Panc1 (cell line): Measurements from ENCODE around the gene NUMB. TPM values are rescaled to one million over a fixed set of nuclear protein-coding genes. Genes with fewer than 3 reads are reported as not detected.

ENCODE experiments used
- ATAC-seq: fragments of 200-7000 bp; cut with Tn5 transposase; 2 replicates; pipeline ENCODE4 v1.9.1; 2020; ENCODE audit warnings: mild to moderate bottlenecking, moderate library complexity
- BruUV-seq: library from RNA; stranded (reverse); fragments of 400-500 nt; replicated peaks from 2 replicates; lab custom pipeline; 2021; lab: Mats Ljungman, UMichigan
- CTCF ChIA-PET: fragments of 300-600 bp; sonication (Branson Sonifier 250); formaldehyde crosslinking; loops from one replicate; lab custom pipeline; 2022; ENCODE audit warnings: antibody characterized with exemption; lab: Charles Lee
- POLR2A ChIA-PET: fragments of 300-600 bp; sonication (Branson Sonifier 250); formaldehyde crosslinking; loops from one replicate; lab custom pipeline; 2022; ENCODE audit warnings: antibody characterized with exemption; lab: Charles Lee
- DNase-seq: peaks from one replicate; pipeline ENCODE4 v3.0.0-alpha.2; 2010; ENCODE audit warnings: low read depth, low spot score
- H3K27ac ChIP-seq: 2 replicates; pipeline ENCODE4 v1.5.1; 2011; ENCODE audit warnings: mild to moderate bottlenecking, low read length, inconsistent platforms
- H3K27me3 ChIP-seq: fragments of 200-500 bp; sonication (Bioruptor generic); 2 replicates; pipeline ENCODE4 v1.6.0; 2014; ENCODE audit warnings: low read length, inconsistent platforms; ENCODE audit not compliant: control insufficient read depth, insufficient read depth
- H3K36me3 ChIP-seq: fragments of 200-500 bp; sonication (Bioruptor generic); 2 replicates; pipeline ENCODE4 v1.5.1; 2014; ENCODE audit warnings: inconsistent platforms, mild to moderate bottlenecking, low read length, moderate library complexity; ENCODE audit not compliant: control insufficient read depth, insufficient read depth
- H3K4me1 ChIP-seq: 2 replicates; pipeline ENCODE4 v1.5.1; 2011; ENCODE audit warnings: inconsistent platforms, mild to moderate bottlenecking, low read length, moderate library complexity; ENCODE audit not compliant: control insufficient read depth, insufficient read depth
- H3K4me3 ChIP-seq, 2 experiments: 2 replicates each; pipeline ENCODE4 v1.5.1; 2011 to 2012; ENCODE audit warnings: low read depth in 2 of 2, low read length in 2 of 2, mild to moderate bottlenecking in 2 of 2, inconsistent platforms in 1 of 2, moderate library complexity in 1 of 2
- H3K9me3 ChIP-seq: fragments of 200-500 bp; sonication (Bioruptor generic); 2 replicates; pipeline ENCODE4 v1.5.1; 2014; ENCODE audit warnings: low read depth, mild to moderate bottlenecking, inconsistent platforms, low read length, moderate library complexity; ENCODE audit not compliant: control insufficient read depth, insufficient read depth
- CTCF ChIP-seq: fragments of 450-650 bp; IDR thresholded peaks from 2 replicates; pipeline ENCODE4 v1.5.1; 2017; ENCODE audit warnings: mild to moderate bottlenecking
- POLR2AphosphoS5 ChIP-seq: IDR thresholded peaks from 2 replicates; pipeline ENCODE4 v1.6.1; 2012; ENCODE audit warnings: mild to moderate bottlenecking, low read depth, low read length, moderate library complexity
- REST ChIP-seq, 2 experiments: IDR thresholded peaks; 2 replicates each; pipeline ENCODE4 v1.6.1; 2011 to 2012; ENCODE audit warnings: low read depth in 2 of 2, control low read depth in 1 of 2, low read length in 1 of 2, mild to moderate bottlenecking in 1 of 2, moderate library complexity in 1 of 2; ENCODE audit not compliant: insufficient read depth in 1 of 2
- SIN3A ChIP-seq: IDR thresholded peaks from 2 replicates; pipeline ENCODE4 v1.6.1; 2012; ENCODE audit warnings: low read depth, mild to moderate bottlenecking, low read length, moderate library complexity, borderline replicate concordance; ENCODE audit not compliant: insufficient read depth
- TCF7L2 ChIP-seq: IDR thresholded peaks from 2 replicates; pipeline ENCODE4 v1.6.1; 2011; ENCODE audit warnings: mild to moderate bottlenecking, low read depth, low read length, inconsistent platforms
- in situ Hi-C: cut with HindIII; loops from 2 replicates; pipeline ENCODE4 v1.10.0; 2016; ENCODE audit warnings: low sequenced_read_pairs, low pct_unique_long_range_greater_than_20kb
- intact Hi-C: fragments of 100-400 bp; cut with micrococcal nuclease; formaldehyde crosslinking; loops from one replicate; pipeline ENCODE4 v1.10.0; 2022; ENCODE audit not compliant: unreplicated experiment
- total RNA-seq: library from RNA; stranded (reverse); gene quantifications from one replicate; pipeline ENCODE4 v1.2.1, GENCODE V29; 2021; ENCODE audit not compliant: unreplicated experiment

The NUMB gene
- total RNA-seq, 1 experiment from 2014 or later = 51.5 TPM

- Histone ChIP-seq H3K27ac (no peak overlapping the region), H3K36me3 (no peaks in the 10 kb centered on the region; the same call in 1 of the 2 replicates), H3K4me1 (no peaks in the 10 kb centered on the region), H3K4me3 (no peak overlapping the region), H3K9me3 (no peaks in the 10 kb centered on the region), H3K27me3 (no peaks in the 10 kb centered on the region)
- intact Hi-C loops (no loop called here), in situ Hi-C loops (no loop called here)
- ATAC-seq (no peak), DNase-seq (no peak)
- BruUV-seq = no TSS peak
- CTCF ChIA-PET = no interaction called here
- TF ChIP-seq POLR2AphosphoS5 = no peak
- POLR2A ChIA-PET = no interaction called here
Observed at GRCh38 chr14:73324533-73324932, 133.8 kb downstream of the NUMB start.

DNA sequence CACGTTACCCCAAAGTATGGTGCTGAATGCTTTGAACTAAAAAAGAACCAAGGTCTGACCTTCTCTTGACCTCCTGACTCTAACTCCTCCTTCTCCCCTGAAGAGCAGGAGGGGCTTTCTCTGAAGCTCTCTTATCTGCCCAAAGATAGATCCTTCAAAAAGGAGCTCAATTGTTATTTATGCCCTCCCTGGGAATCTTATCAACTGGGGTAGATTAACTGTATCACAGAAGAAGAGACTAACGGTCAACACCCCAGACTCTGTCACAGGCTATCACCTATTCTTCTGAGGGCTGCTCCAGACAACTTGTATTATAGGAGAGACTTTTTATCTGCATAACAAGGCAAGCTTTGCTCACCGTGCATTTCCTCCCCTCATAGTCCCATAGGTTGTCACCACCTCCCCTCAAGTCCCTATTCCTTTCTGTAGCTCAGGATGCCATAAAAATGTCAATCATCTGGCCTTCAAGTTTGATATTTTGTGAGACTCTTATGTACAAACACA lies 134.4 kb downstream of the NUMB start:
- H3K4me1 ChIP-seq = no peaks in the 10 kb centered on the region
- H3K27me3 ChIP-seq = no peaks in the 10 kb centered on the region
- no TSS peak for BruUV-seq
- ATAC-seq = no peak
- TF ChIP-seq SIN3A = no peak
- no peak for TF ChIP-seq POLR2AphosphoS5
- TF ChIP-seq TCF7L2 = no peak
- no peak for TF ChIP-seq REST (IDR thresholded peaks at IDR 0.05; ENCODE audit: insufficient read depth in 1 of 2, low read depth in 2 of 2, low read length in 1 of 2)
- TF ChIP-seq CTCF = no peak
- no peaks in the 10 kb centered on the region for H3K9me3 ChIP-seq
- intact Hi-C loops (no loop called here), in situ Hi-C loops (no loop called here)
- POLR2A ChIA-PET = no interaction called here
- H3K36me3 ChIP-seq = no peaks in the 10 kb centered on the region; the same call in 1 of the 2 replicates
- H3K27ac ChIP-seq = no peak overlapping the region
- DNase-seq = no peak
- no peak overlapping the region for H3K4me3 ChIP-seq
- CTCF ChIA-PET = no interaction called here

GRCh38 chr14:73313151-73313550 lies 145.2 kb downstream of the NUMB start:
- Histone ChIP-seq H3K4me3 (no peak overlapping the region), H3K36me3 (no peaks in the 10 kb centered on the region), H3K4me1 (no peaks in the 10 kb centered on the region; the same call in 1 of the 2 replicates), H3K27ac (no peak overlapping the region), H3K27me3 (no peaks in the 10 kb centered on the region), H3K9me3 (no peaks in the 10 kb centered on the region)
- no peak for TF ChIP-seq POLR2AphosphoS5
- no peak for TF ChIP-seq CTCF
- TF ChIP-seq TCF7L2 = no peak
- TF ChIP-seq REST (IDR thresholded peaks at IDR 0.05; ENCODE audit: insufficient read depth in 1 of 2, low read depth in 2 of 2, low read length in 1 of 2) = no peak
- TF ChIP-seq SIN3A = no peak
- ChIA-PET POLR2A (no interaction called here), CTCF (no interaction called here)
- in situ Hi-C loops (no loop called here), intact Hi-C loops (no loop called here)
- ATAC-seq = no peak
- DNase-seq = no peak
- BruUV-seq = no TSS peak
